CD1c-positive myeloid dendritic cell (primary cell): ENCODE results near the gene CPA2.
"Not testable (repeated sequence)": the region's sequence is repeated elsewhere in the genome, so short reads cannot be mapped to it uniquely, and the experiment has no call there.

ENCODE experiments used
- DNase-seq: peaks from one replicate; pipeline ENCODE4 v3.0.0-alpha.2; 2016; ENCODE audit errors: extremely low spot score

CPA2 gene

DNA sequence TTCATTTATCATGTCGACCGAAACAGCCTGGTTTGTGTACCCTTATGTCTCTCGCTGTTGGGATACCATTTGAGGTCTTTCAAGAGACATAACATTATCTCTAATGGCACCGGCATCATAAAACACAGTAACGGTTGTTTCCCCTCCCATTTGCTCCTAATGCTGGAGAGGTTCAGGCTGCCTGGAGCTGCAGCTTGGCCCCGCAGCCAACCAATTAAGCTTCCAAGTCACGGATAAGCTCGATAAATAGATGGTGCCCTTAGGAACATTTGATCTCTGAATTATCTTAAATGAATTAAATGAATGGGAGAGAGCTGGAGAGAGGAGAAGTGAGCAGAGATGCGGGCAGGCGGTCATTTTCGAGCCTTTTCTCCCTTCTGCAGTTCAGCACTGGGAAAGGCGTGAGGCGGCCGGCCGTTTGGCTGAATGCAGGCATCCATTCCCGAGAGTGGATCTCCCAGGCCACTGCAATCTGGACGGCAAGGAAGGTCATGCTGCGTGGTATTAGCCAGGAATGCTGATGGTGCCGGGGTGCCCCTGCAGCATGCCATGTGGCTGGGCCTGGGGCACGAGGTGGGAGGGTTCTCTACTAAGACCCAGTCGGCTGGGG, 38.9 kb downstream of the CPA2 start:
- DNase-seq: no peak

DNA sequence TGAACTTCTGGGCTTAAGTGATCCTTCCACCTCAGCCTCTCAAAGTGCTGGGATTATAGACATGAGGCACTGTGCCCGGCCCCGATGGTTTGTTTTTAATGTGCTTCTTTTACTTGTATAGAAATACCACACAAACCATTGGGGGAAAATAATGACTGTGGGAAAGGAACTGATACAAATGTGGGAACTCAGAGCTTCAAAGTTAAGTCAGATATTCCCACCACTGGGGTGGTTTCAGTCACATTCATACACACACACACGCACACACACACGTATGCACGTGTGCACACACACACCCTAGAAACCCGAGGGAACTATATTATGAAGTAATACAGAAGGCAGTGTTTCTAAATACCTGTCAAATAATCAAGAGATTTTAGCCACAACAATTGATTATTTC, 43.3 kb downstream of the CPA2 start:
- no peak for DNase-seq

DNA sequence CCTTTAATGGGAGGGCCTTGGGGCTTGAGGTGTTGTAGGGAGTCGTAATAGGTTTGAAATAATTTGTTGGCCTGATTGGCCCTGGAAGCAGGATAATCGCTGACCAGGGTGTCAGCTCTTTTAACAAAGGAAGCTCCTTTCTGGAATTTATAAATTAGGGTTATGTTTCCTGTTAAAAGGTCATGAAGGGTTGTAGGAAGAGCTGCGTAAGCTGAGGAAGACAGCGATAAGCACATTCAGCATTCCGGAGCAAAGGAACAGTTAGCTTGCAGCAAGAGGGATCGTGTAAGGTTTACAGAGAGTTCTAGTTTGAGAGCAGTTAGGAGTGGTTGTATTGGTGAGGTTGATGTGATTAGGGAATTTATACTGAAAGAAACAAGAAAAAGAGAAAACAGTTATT, 47.6 kb downstream of the CPA2 start:
- no peak for DNase-seq

DNA sequence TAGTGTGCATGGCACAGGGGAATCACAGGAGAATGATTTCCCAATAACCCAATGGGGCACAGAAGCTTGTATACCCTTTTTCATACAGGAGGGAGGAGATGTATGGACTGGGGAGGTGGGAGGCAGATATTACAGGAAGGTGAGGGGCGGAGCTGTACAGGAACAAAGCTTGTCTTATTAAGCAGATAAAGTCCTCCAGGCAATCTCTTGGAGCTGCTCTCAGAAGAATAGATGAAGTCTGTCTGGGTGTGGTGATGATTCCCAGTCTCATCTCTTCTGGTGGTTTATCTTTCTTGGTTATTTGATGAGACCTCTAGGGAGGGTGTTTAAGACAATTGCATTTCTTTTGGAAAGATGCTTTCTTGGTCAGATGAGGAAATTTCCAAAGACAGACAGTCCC, 52.9 kb downstream of the CPA2 start:
- DNase-seq: no peak

DNA sequence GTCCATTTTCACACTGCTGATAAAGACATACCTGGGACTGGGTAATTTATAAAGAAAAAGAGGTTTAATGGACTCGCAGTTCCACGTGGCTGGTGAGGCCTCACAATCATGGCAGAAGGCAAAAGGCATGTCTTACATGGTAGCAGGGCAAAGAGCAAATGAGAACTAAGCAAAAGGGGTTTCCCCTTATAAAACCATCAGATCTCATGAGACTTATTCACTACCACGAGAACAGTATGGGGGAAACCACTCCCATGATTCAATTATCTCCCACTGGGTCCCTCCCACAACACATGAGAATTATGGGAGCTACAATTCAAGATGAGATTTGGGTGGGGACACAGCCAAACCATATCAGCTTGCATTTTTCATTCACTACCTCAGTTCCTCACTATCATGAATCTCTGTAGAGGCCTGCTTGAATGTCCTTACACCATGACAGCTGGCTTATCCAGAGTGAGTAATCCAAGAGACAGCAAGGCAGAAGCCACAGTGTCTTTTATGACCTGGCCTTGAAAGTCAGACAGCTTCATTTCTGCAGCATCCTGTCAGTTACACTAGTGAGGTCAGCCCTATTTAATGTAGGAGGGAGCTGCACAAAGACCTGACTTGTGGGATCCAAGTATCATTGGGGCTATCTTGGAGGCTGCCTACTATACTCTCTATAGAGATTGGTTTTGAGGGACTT, 55.0 kb downstream of the CPA2 start:
- DNase-seq: not testable (repeated sequence)

DNA sequence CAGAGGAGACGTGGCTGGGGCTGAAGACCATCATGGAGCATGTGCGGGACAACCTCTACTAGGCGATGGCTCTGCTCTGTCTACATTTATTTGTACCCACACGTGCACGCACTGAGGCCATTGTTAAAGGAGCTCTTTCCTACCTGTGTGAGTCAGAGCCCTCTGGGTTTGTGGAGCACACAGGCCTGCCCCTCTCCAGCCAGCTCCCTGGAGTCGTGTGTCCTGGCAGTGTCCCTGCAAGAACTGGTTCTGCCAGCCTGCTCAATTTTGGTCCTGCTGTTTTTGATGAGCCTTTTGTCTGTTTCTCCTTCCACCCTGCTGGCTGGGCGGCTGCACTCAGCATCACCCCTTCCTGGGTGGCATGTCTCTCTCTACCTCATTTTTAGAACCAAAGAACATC, 56.0 kb downstream of the CPA2 start:
- no peak for DNase-seq

DNA sequence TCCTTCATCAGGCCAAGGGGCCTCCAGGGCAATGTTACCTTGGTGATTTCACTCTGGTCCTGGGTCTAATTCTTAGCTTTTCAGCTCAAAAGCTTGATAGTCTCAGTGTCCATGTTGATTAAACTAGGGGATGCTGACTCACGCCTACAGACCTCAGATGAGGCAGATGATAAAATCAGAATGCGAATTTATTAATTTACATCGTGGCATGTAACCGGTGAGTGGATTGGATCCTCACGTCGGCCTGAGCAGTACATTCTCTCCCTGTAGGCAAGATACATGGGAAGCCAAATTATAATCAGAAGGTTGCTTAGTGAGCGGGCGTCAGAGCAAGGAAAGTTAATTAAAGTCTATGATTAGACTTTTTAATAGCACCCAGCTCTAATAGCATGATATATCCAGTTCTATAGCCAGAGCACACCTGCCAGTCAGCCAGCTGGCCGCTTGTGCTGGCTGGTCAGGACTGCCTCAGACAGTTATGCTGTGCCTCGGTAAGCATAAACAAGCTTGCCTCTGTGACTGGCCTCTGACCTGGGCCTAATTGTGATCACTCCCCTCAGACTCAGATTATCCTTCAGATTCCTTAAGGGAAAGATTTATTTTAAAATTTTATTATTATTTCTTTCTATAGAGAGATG, 57.8 kb downstream of the CPA2 start:
- DNase-seq: no peak

DNA sequence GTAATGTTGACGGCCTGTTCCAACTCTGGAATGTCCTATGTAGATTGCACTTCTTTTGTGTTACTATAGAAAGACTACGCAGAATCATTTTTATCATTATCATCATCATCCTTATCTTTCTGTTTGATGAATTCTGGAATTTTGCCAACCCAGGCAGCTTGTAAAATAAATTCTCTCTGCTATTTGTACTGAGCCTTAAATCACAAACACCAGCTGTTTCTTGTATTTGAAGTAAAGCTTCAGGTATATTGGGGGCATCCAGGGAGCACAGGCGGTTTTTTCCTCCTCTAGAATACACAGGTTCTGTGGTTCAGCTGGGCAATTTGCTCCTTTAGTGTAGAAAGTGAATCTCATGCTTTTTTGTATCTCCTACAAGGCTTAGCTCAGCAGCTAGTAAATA, 63.0 kb downstream of the CPA2 start:
- no peak for DNase-seq

DNA sequence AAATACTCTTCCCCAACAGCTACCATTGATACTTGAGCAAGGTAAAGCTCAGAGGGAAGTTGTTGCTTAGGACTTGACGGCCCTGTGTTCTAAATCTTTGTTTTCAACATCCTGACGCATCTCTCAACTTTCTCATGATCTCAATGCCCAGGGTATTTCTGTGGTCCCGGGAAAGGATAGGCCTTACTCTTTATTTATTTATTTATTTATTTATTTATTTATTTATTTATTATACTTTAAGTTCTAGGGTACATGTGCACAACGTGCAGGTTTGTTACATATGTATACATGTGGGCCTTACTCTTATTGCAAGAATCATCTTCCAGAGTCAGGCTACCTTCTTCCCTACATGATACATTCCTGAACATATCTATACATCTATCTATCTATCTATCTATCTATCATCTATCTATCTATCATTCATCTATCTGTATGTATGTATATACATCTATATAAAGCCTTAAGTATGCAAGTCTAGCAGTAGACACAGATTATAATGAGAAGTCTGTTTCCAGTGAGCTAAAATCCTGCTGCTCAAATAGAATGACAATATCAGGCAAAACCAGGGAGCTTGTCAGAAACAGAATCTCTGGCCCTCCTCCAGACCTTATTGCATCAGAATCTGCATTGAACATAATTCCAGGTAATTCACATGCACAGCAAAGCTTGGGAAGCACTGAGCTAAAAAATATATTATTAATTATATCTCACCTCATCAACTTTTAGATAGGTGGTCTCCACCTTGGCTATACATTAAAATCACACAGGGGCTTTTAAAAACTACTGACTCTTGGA, 65.8 kb downstream of the CPA2 start:
- no peak for DNase-seq

DNA sequence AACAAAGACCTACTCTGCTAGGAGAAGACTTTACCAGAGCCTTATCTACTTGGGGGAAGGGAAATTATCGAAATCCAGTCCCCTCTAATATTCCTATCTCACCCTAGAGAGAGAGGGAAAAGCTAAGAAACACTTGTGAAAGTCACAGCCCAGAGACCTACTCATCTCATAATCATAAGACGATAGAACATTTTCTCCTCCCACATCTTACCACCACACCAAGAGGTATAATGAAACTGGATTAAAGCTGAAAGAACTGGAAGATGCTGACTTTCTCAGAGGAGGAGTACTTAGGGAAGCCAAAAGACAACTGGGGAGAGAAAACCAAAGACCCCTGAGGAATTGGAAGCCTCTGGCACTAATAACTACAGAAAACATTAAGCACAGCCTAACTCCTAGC, 67.2 kb downstream of the CPA2 start:
- no peak for DNase-seq

DNA sequence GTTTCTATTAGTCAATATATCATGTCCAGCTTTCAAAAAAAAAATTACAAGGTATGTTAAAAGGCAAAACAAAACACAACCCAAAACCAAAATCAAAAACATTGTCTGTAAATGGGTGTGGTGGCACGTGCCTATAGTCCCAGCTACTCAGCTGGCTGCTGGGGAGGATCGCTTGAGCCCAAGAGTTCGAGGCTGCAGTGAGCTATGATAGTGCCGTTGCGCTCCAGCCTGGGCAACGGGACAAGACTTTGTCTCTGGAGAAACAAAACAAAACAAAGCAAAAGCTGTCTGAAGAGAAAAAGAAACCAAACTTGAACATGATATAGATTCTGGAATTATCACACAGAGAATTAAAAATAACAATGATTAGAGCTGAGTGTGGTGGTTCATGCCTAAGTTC, 67.6 kb downstream of the CPA2 start:
- no peak for DNase-seq

DNA sequence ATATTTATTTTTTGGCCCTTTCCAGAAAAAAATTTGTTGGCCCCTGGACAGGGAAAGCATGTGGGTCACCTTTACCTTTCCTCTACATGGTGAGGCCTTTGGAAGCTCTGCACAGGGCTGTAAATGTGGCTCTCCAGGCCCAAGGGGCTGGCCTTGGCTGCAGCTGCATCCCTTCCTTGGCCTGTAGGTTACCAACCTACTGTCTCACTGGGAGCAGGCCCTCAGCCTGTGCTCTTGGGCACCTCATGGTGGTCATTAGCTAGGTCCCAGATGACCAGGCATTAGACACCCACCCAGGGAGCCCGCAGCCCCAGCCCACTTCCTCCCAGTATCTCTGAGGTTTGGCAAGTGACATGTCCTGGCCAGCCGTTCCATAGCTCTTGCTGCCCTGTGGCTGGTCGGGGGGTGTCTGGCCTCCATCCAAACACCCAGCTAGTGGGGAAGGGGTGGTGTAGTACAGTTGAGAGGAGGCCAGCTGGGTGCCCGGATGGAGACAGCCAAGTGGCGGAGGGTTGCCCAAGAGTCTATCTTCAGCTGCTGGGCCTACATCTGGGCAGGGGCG, 70.8 kb downstream of the CPA2 start:
- no peak for DNase-seq

DNA sequence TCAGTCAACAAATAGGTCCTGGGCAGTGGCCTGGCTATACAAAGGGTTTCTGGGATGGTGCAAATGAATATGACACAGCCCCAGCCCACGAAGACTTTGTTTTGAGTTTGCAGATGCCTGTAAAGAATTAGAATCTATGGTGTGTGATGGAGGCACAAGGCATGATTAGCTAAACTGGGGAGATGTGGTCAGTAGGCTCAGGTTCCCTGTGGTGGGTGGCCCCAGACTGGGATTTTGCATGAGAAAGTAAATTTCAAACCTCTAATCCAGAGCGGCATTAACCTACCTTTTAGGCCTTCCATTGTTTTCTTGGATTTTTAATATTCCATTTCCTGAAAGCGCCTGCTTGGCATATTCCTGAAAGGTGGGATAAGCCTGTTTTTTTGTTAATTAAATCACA, 71.6 kb downstream of the CPA2 start:
- DNase-seq: no peak
